ENCODE data around the gene KLF3.

The KLF3 gene

GRCh38 chr4:38672397-38673129 is 8.6 kb downstream of the KLF3 start:
- in situ Hi-C loops (cut with HindIII; ENCODE audit: low sequenced_read_pairs), result no loop called here

GRCh38 chr4:38673130-38673978 is 9.4 kb downstream of the KLF3 start:
- in situ Hi-C loops (cut with HindIII; ENCODE audit: low sequenced_read_pairs), result no loop called here

GRCh38 chr4:38674258-38675144 is 10.5 kb downstream of the KLF3 start:
- in situ Hi-C loops (cut with HindIII; ENCODE audit: low sequenced_read_pairs), result no loop called here

- in situ Hi-C loops (cut with HindIII; ENCODE audit: low sequenced_read_pairs), result no loop called here
Observed at GRCh38 chr4:38675146-38676121, 11.4 kb downstream of the KLF3 start.

- in situ Hi-C loops (cut with HindIII; ENCODE audit: low sequenced_read_pairs), result no loop called here
Observed at GRCh38 chr4:38676986-38677385, 13.0 kb downstream of the KLF3 start.

GRCh38 chr4:38677441-38677840 is 13.4 kb downstream of the KLF3 start:
- in situ Hi-C loops (cut with HindIII; ENCODE audit: low sequenced_read_pairs), result no loop called here

- in situ Hi-C loops (cut with HindIII; ENCODE audit: low sequenced_read_pairs), result no loop called here
Observed at GRCh38 chr4:38678078-38678477, 14.1 kb downstream of the KLF3 start.

GRCh38 chr4:38679921-38680320 is 15.9 kb downstream of the KLF3 start:
- in situ Hi-C loops (cut with HindIII; ENCODE audit: low sequenced_read_pairs), result no loop called here

GRCh38 chr4:38681281-38681991 is 17.4 kb downstream of the KLF3 start:
- in situ Hi-C loops (cut with HindIII; ENCODE audit: low sequenced_read_pairs), result no loop called here

GRCh38 chr4:38682336-38682735 is 18.3 kb downstream of the KLF3 start:
- in situ Hi-C loops (cut with HindIII; ENCODE audit: low sequenced_read_pairs), result no loop called here

- in situ Hi-C loops (cut with HindIII; ENCODE audit: low sequenced_read_pairs), result no loop called here
Observed at GRCh38 chr4:38683276-38683675, 19.3 kb downstream of the KLF3 start.

GRCh38 chr4:38684271-38684670 is 20.3 kb downstream of the KLF3 start:
- in situ Hi-C loops (cut with HindIII; ENCODE audit: low sequenced_read_pairs), result no loop called here

GRCh38 chr4:38684951-38685844 is 21.2 kb downstream of the KLF3 start:
- in situ Hi-C loops (cut with HindIII; ENCODE audit: low sequenced_read_pairs), result no loop called here

- in situ Hi-C loops (cut with HindIII; ENCODE audit: low sequenced_read_pairs), result no loop called here
Observed at GRCh38 chr4:38686682-38687081, 22.7 kb downstream of the KLF3 start.

GRCh38 chr4:38687571-38688011 is 23.6 kb downstream of the KLF3 start:
- in situ Hi-C loops (cut with HindIII; ENCODE audit: low sequenced_read_pairs), result no loop called here

- in situ Hi-C loops (cut with HindIII; ENCODE audit: low sequenced_read_pairs), result no loop called here
Observed at GRCh38 chr4:38688676-38689355, 24.8 kb downstream of the KLF3 start.

- in situ Hi-C loops (cut with HindIII; ENCODE audit: low sequenced_read_pairs), result no loop called here
Observed at GRCh38 chr4:38691251-38692008, 27.4 kb downstream of the KLF3 start.

Data from DLD1 (cell line).